ENCODE data around the gene GCN1.
A peak's percentile ranks its signal among the peaks of the same experiment; 100 is the strongest.

Gene GCN1

GRCh38 chr12:120086801-120087621 lies 107.5 kb downstream of the GCN1 start (continued):
- TF ChIP-seq, protein P1, sequence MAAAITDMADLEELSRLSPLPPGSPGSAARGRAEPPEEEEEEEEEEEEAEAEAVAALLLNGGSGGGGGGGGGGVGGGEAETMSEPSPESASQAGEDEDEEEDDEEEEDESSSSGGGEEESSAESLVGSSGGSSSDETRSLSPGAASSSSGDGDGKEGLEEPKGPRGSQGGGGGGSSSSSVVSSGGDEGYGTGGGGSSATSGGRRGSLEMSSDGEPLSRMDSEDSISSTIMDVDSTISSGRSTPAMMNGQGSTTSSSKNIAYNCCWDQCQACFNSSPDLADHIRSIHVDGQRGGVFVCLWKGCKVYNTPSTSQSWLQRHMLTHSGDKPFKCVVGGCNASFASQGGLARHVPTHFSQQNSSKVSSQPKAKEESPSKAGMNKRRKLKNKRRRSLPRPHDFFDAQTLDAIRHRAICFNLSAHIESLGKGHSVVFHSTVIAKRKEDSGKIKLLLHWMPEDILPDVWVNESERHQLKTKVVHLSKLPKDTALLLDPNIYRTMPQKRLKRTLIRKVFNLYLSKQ (tag by site-specific recombination; IDR thresholded peaks at IDR 0.05; ENCODE audit: borderline replicate concordance), result no peak
- TF ChIP-seq ZNF16 (tag by site-specific recombination; IDR thresholded peaks at IDR 0.05; ENCODE audit: low read depth) (no peak), ZNF473 (tag by site-specific recombination; IDR thresholded peaks at IDR 0.05) (no peak), ZBTB6 (tag by site-specific recombination; IDR thresholded peaks at IDR 0.05) (peak; percentile 82; the same call in 1 of the 2 replicates), ZNF175 (tag by site-specific recombination; IDR thresholded peaks at IDR 0.05) (no peak), GFI1B (tag by site-specific recombination; IDR thresholded peaks at IDR 0.05) (no peak), ZNF426 (tag by site-specific recombination; IDR thresholded peaks at IDR 0.05) (no peak), ZNF266 (tag by site-specific recombination; IDR thresholded peaks at IDR 0.05; ENCODE audit: low read depth) (no peak), ZNF423 (tag by site-specific recombination; IDR thresholded peaks at IDR 0.05) (no peak), ZNF670 (tag by site-specific recombination; IDR thresholded peaks at IDR 0.05; ENCODE audit: low read depth) (no peak), TCF7L2 (IDR thresholded peaks at IDR 0.05; ENCODE audit: borderline replicate concordance, low read depth, low read length) (no peak), ZNF391 (tag by site-specific recombination; IDR thresholded peaks at IDR 0.05; ENCODE audit: borderline replicate concordance, low read depth) (peak; percentile 93; the same call in 1 of the 2 replicates), ZNF169 (tag by site-specific recombination; IDR thresholded peaks at IDR 0.05) (no peak), ZNF488 (tag by site-specific recombination; IDR thresholded peaks at IDR 0.05) (no peak), ZNF843 (tag by site-specific recombination; IDR thresholded peaks at IDR 0.05) (0 out of 2 replicates have a peak, but pooled peaks have one; percentile 53), ZNF350 (tag by site-specific recombination; IDR thresholded peaks at IDR 0.05) (no peak), BCL11A (tag by site-specific recombination; IDR thresholded peaks at IDR 0.05; ENCODE audit: low read depth) (0 out of 2 replicates have a peak, but pooled peaks have one; percentile 45), ZNF707 (tag by site-specific recombination; IDR thresholded peaks at IDR 0.05) (no peak), KLF7 (tag by site-specific recombination; IDR thresholded peaks at IDR 0.05; ENCODE audit: borderline replicate concordance) (no peak), ZNF48 (tag by site-specific recombination; IDR thresholded peaks at IDR 0.05) (no peak), ZNF704 (tag by site-specific recombination; IDR thresholded peaks at IDR 0.05) (no peak), ZNF274 (IDR thresholded peaks at IDR 0.05; ENCODE audit: low read length) (no peak), ZNF274 (tag by site-specific recombination; IDR thresholded peaks at IDR 0.05; ENCODE audit: borderline replicate concordance) (no peak), ZNF555 (tag by site-specific recombination; conservative IDR thresholded peaks at IDR 0.05) (no peak), ZEB2 (tag by site-specific recombination; IDR thresholded peaks at IDR 0.05) (peak; percentile 96), OSR2 (tag by site-specific recombination; IDR thresholded peaks at IDR 0.05) (peak; percentile 75), ZNF138 (tag by site-specific recombination; IDR thresholded peaks at IDR 0.05; ENCODE audit: borderline replicate concordance) (no peak), ZNF664 (tag by site-specific recombination; IDR thresholded peaks at IDR 0.05) (no peak), PRDM4 (tag by site-specific recombination; IDR thresholded peaks at IDR 0.05) (0 out of 2 replicates have a peak, but pooled peaks have one; percentile 43), ZBTB21 (tag by site-specific recombination; IDR thresholded peaks at IDR 0.05) (peak; percentile 79; the same call in 1 of the 2 replicates), ZNF223 (tag by site-specific recombination; IDR thresholded peaks at IDR 0.05) (no peak)
- TF ChIP-seq, protein P2, sequence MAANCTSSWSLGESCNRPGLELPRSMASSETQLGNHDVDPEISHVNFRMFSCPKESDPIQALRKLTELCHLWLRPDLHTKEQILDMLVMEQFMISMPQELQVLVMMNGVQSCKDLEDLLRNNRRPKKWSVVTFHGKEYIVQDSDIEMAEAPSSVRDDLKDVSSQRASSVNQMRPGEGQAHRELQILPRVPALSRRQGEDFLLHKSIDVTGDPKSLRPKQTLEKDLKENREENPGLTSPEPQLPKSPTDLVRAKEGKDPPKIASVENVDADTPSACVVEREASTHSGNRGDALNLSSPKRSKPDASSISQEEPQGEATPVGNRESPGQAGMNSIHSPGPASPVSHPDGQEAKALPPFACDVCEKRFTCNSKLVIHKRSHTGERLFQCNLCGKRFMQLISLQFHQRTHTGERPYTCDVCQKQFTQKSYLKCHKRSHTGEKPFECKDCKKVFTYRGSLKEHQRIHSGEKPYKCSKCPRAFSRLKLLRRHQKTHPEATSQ (tag by site-specific recombination; IDR thresholded peaks at IDR 0.05), result no peak
